NT2/D1 (cell line): ENCODE data around the gene SERPINB1.

Experiments used
- SUZ12 ChIP-seq: IDR thresholded peaks from 2 replicates; pipeline ENCODE4 v1.6.1; 2011; ENCODE audit not compliant: insufficient read length, insufficient read depth; ENCODE audit errors: extremely low read depth
- YY1 ChIP-seq: IDR thresholded peaks from 2 replicates; pipeline ENCODE4 v1.6.1; 2011; ENCODE audit not compliant: insufficient read length, insufficient read depth

GRCh38 chr6:2791450-2791974 lies 50.2 kb downstream of the SERPINB1 start:
- no peak for TF ChIP-seq SUZ12
- no peak for TF ChIP-seq YY1
